ENCODE measurements around the gene POLR2E.
A peak's percentile ranks its signal among the peaks of the same experiment; 100 is the strongest.

Gene POLR2E

GRCh38 chr19:1111641-1112267, 16.6 kb upstream of the POLR2E start:
- DNase-seq (ENCODE audit: low read depth in 2 of 3, low spot score in 1 of 3) = no peak

DNA sequence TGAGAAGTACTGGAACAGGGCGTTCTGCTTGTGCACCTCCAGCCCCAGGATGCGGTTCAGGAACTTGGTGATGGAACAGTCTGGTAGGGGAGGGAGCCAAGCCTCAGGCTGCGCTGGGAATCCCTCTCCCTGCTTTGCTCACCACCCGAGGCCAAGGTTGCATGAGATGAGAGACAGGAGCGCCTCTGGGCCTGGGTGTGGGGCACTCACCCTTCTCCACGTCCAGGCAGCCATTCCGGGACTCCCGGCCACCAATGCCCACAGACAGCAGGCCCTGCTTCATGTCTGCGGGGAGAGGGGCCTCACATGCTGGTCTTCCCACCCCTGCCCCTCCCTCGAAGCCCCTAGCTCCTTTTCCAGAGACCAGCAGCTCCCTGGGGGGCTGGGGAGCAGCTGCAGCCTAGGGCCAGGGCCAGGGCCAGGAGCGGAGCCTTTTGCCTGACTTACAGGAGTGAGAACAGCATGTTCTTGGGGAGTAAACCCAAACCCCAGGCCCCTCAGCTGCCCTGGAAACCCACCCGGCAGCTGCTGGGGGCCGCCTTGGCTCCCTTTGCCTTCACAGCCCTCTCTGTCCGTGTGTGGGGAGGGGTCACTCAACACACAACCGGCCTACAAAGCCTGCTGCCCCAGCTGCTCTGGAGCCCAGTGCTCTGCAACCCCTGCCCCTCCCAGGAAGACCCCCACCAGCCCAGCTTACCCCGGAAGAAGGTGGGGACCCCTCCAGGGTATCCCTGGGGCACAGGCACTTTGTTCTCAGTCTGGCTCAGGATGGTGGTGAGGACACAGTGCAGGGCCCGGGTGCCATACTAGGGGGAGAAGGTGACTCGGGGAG, 15.8 kb upstream of the POLR2E start:
- DNase-seq (ENCODE audit: low read depth in 2 of 3, low spot score in 1 of 3) = no peak

DNA sequence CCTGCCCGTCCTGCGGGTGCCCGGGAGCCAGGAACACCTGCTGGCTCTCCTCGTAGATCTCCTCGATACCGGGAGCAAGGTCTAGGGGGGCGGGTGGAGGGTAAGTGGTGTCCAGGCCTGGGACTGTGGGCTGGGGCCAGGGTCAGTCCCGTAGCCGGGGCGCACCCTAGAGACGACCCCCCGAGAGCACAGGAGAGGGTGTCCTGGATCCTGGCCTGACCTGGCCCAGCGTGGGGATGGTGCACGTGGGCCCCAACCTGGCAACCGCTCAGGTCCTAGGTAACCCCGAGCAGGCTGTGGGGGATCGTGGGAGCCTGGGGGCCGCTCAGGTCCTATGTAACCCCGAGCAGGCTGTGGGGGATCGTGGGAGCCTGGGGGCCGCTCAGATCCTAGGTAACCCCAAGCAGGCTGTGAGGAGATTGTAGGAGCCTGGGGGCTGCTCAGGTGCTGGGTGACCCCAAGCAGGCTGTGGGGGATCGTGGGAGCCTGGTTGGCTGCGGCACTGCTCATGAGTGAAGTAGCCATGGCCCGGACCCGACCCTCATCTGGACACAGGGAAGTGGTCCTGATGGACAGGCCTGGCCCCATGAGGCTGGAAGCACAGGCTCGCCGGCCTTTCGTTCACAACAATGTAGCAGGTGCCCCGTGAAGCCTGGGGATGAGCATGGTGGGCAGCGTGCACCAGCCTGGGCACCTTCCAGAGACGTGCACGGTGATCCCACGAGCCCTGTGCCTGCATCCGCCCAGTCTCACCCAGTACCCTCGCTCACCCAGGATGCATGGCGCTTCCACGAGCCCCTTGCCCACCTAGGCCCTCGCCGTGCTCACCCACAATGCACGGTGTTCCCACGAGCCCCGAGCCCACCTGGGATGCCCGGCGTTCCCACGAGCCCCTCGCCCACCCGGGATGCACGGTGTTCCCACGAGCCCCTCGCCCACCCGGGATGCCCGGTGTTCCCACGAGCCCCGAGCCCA, 14.8 kb upstream of the POLR2E start:
- no peak for DNase-seq (ENCODE audit: low read depth in 2 of 3, low spot score in 1 of 3)

GRCh38 chr19:1109032-1109551, 13.9 kb upstream of the POLR2E start:
- DNase-seq (ENCODE audit: low read depth in 2 of 3, low spot score in 1 of 3) = no peak

- no peak for DNase-seq (ENCODE audit: low read depth in 2 of 3, low spot score in 1 of 3)
These were observed 13.3 kb upstream of the POLR2E start for GRCh38 chr19:1108291-1109031.

DNA sequence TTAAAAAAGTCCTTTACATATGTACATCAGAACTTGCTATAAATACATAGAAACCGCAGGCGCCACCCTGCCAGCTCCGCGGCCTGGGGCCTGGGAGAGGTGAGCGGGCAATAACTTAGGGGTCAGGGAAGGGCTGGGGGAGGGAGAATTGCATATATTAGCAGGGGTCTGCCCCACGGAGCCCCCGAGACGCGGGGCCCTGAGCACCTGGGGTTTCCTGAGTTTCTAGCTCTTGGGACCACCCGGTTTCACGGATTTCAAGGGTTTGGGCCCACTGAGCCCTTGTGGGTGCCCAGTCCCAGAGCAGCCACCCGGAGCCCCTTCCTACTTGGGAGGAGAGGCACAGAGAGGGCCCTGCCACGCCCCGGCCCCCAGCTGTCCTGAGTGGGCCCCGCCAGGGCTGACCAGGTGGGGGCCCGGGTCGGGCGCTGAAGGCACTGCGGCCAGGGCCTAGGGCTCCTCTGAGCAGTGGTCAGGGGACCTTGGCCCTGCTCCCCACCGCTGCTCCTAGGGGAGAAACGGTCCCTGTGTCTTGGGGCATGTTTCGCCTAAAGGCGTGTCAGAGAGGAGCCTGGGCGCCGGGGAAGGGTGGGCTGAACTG, 12.6 kb upstream of the POLR2E start:
- no peak for DNase-seq (ENCODE audit: low read depth in 2 of 3, low spot score in 1 of 3)

GRCh38 chr19:1106841-1107660, 11.9 kb upstream of the POLR2E start:
- DNase-seq (ENCODE audit: low read depth in 2 of 3, low spot score in 1 of 3) = no peak

- DNase-seq (ENCODE audit: low read depth in 2 of 3, low spot score in 1 of 3) = no peak
These were observed 11.0 kb upstream of the POLR2E start for GRCh38 chr19:1105873-1106840.

- DNase-seq (ENCODE audit: low read depth in 2 of 3, low spot score in 1 of 3) = no peak
These were observed 10.1 kb upstream of the POLR2E start for GRCh38 chr19:1105008-1105872.

DNA sequence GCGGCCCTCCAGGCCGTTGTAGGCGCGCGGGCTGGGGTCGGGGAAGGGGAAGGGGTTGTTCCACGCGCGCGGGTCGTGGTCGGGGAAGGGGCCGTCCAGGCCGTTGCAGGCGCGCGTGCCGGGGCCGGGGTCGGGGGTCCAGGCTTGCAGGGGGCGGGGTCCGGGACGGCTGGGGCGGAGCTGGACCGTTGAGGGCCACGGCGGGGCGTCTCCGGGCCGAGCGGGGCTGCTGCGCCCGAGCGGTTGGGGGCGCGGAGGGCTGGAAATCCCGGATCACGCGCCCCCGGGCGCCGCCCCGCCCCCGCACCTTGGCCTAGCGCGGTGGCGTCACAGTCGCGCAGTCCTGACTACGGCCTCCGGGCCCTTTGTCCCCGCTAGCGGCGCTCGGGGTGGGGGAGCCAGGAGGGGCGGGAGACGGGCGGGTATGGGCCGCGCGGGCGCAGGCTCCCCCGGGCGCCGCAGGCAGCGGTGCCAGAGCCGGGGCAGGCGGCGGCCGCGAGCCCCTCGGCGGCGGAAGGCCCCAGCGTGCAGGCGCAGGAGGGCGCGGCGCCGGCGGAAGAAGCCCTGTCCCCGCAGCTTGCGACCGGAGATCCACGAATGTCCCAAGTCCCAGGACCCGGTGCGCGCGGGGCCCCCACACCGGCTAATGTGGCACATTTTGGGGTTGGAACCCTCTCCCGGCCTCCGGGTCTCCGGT, 9.3 kb upstream of the POLR2E start:
- peak in 2 of 3 donors; percentile 63 to 68 for DNase-seq (ENCODE audit: low read depth in 2 of 3, low spot score in 1 of 3)

DNA sequence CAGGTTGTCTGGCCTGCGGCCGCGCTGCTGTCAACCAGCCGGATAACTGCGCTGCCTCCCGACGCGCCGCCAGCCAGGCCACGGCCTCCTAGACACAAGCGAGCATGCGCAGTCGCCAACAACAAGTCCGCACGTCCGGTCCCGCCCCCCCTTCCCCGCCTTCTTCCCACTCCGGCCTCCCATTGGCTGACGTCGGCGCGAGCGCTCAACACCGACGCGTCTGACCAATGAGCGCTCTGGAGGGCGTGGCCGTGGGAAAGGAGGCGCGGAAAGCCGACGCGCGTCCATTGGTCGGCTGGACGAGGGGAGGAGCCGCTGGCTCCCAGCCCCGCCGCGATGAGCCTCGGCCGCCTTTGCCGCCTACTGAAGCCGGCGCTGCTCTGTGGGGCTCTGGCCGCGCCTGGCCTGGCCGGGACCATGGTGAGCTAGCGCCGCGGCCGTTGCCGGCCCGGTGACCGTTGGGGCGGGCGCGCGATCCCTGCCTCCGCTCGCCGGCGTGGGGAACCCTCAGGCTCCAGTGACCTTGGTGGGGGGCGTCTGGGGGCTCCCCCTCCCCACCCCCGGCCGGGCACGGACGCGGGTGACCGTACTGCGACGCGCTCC, 8.6 kb upstream of the POLR2E start, which contains the start of gene GPX4:
TSS of gene GPX4 (plus strand) at position 287 of the 603 bp plus-strand sequence. CDS start at position 337, 50 bp downstream.
- peak; percentile 96 to 98 (median 97) for DNase-seq (ENCODE audit: low read depth in 2 of 3, low spot score in 1 of 3)

DNA sequence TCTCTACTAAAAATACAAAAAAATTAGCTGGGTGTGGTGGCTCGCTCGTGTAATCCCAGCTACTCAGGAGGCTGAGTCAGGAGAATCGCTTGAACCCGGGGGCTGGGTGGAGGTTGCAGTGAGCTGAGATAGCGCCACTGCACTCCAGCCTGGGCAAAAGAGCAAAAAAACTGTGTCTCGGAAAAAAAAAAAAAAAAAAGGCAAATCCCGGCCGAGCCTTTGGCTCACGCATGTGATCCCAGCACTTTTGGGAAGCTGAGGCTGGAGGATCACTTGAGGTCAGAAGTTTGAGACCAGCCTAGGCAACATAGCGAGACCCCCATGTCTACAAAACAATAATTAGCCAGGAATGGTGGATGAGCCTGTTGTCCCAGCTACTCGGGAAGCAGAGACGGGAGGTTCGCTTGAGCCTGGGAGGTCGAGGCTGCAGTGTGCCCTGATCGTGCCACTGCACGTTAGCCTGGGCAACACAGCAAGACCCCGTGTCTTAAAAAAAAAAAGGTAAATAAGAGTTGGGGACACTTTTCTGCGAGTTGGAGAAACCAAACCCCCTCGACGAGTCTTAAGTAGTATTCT, 8.0 kb upstream of the POLR2E start:
- no peak for DNase-seq (ENCODE audit: low read depth in 2 of 3, low spot score in 1 of 3)

- DNase-seq (ENCODE audit: low read depth in 2 of 3, low spot score in 1 of 3) = peak in 2 of 3 donors; percentile 56 to 69
These were observed 7.4 kb upstream of the POLR2E start for GRCh38 chr19:1102407-1103131.

DNA sequence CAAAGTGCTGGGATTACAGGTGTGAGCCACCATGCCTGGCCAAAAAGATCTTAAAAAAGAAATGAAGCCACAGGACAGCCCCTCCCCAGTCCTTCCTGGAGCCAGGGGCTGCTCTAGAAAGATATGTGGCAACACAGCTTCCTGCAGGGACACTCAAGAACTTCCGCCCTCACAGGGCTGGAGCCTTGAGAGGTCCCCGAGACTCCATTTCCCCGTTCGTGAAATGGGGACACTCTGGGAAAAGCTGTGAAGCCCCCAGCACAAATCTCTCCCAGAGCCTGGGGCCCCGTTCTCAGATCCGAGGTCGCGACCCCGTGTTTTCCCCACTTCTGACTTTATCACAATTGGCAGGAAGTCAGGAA, 6.1 kb upstream of the POLR2E start:
- no peak for DNase-seq (ENCODE audit: low read depth in 2 of 3, low spot score in 1 of 3)

Measured in stimulated activated CD4-positive, alpha-beta T cell treated with anti-CD3 and anti-CD28 coated beads, Interleukin-12 subunit alpha, Interleukin-12 subunit beta, amount 100 ng/mL, for 48 hours (primary cell).